CD4-positive, alpha-beta T cell treated with Interferon gamma for 1 hour (primary cell): ENCODE data around the gene FRMPD2.

Experiments used
- DNase-seq: peaks from one replicate; pipeline ENCODE4 v3.0.0-alpha.2; 2020

FRMPD2 gene

DNA sequence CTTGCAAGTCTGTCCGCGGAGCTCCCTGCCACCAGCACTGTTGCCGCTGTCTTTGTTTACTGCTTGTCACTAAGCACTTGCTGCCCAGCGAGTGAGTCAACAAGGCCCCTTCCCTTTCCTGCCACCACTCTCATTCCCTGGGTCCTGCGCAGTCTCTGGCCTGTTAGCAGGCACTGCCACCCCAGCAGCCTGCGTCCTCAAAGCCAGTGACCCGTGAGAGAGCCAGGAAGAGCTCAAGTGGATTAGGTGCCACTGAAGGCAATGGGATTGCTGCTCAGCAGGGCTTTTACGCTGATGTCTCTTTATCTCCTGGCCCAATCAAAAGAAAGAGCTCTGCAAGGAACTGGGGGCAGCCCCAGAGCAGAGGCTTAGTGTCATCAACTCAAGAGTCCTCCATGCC lies at the start of gene FRMPD2:
FRMPD2 (minus strand) TSS at position 61 of the 400 bp plus-strand sequence. CDS start 129 bp downstream, outside the sequence.
- no peak for DNase-seq

DNA sequence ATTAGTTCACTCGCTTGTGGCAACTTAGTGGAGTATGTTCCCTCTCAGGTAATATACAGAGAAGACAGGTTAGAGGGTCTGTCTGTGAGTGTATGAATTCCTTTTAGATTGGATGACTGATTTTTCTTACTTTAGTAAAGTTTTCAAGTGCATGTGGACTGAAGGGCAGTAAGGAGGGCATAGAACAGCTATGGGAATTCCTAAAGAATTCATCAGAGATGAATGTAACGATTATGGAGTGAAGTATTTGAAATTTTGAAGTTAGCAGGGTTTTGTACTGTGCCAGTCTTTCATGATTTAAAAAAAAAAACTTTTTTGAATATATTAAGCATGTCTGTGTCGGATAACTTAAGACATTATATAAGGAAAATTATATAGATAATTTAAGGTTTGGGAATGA lies 47.5 kb upstream of the FRMPD2 start:
- no peak for DNase-seq

DNA sequence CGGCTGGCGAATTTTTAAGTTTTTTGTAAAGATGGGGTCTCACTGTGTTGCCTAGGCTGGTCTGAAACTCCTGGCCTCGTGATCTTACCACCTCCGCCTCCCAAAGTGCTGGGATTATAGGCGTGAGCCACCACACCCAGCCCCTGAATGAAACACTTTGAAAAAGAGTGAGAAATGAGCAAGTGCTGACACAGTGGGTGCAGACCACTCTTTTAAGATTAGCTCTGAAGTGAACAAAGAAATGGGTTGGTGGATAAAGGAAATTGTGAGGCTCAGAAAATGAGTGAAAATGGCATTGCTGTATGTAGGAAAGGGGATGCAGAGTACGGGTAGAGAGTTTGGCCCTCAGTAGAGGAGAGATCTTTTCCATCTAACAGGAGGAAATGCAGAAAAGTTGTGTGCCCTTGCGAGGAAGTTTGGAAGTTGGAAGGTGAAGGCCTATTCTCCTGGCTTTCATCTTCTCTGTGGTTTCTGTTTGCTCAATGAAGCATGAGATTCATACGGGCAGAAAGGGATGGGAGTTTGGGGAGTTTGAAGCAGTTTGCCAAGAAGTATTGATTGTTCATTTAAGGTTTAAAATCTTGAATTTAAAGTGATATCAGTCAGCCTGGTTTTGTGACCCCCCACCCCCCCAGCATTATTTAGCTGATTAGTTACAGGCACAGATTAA lies 43.0 kb upstream of the FRMPD2 start:
- DNase-seq: no peak

GRCh38 chr10:48316236-48316635 lies 41.7 kb upstream of the FRMPD2 start:
- no peak for DNase-seq

- DNase-seq: no peak
Observed at GRCh38 chr10:48314107-48314506, 39.6 kb upstream of the FRMPD2 start.

- DNase-seq: no peak
Observed at GRCh38 chr10:48309711-48310226, 35.3 kb upstream of the FRMPD2 start.

DNA sequence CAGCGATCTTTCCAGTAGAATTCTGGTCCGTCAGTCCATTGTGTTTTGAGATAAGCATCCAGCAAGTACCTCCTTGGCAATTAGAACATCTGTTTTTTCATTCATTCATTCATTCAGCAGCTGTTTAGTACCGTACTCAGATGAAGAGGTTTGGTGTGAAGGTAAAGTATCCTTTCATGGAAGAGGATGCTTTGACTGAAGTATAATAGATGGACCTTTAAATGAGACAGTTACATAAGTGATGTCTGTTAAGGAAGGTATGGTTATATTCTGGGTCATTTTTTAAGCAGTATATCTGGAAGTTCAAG lies 33.2 kb upstream of the FRMPD2 start:
- no peak for DNase-seq

- peak; percentile 73 for DNase-seq
Observed at GRCh38 chr10:48306870-48307710, 32.6 kb upstream of the FRMPD2 start.

- DNase-seq: peak; percentile 96
Observed at GRCh38 chr10:48306265-48306869, 31.9 kb upstream of the FRMPD2 start, which contains the start of gene MAPK8. TSS of gene MAPK8 (plus strand) at chr10:48306677. CDS start at chr10:48401661, 94,984 bp downstream.

- no peak for DNase-seq
Observed at GRCh38 chr10:48305905-48306264, 31.4 kb upstream of the FRMPD2 start.

- DNase-seq: no peak
Observed at GRCh38 chr10:48302515-48303476, 28.3 kb upstream of the FRMPD2 start.

DNA sequence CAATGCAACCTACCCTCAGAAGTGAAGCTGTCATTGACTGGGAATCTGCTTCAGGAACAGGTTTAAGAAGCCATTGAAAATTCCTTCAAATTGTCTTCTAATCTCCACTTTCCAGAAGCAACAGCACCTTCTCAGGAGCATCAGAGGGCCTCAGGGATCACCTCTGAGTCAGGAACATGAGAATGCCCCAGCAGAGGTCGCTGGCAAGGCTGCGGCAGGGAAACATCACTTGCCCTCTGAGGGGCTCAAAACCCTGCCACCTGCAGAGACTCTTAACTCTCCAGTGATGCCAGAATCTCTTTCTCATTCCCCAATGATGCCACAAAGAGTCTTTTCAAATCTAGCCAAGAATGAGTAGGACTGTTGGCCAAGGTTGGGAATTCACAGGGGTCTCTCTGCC lies 26.1 kb upstream of the FRMPD2 start:
- no peak for DNase-seq

DNA sequence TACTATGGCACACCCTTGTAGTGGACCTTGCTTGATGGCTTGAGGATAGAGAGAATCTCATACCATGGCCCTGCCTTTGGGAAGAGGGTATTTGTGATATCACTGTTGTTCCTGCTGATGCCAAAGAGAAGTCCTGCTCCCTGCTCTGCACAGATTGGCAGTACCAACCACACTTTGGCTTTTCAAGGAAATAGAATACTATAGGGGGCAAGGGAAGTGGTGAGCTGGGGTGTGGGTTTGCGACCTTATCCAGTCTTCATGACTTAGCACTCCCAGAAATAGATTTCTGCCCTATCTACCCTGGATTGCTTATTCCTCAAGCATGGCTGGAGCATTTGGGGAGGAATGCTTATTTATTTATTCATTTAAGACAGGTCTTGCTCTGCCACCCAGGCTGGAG lies 25.2 kb upstream of the FRMPD2 start:
- no peak for DNase-seq

- no peak for DNase-seq
Observed at GRCh38 chr10:48299066-48299465, 24.6 kb upstream of the FRMPD2 start.

DNA sequence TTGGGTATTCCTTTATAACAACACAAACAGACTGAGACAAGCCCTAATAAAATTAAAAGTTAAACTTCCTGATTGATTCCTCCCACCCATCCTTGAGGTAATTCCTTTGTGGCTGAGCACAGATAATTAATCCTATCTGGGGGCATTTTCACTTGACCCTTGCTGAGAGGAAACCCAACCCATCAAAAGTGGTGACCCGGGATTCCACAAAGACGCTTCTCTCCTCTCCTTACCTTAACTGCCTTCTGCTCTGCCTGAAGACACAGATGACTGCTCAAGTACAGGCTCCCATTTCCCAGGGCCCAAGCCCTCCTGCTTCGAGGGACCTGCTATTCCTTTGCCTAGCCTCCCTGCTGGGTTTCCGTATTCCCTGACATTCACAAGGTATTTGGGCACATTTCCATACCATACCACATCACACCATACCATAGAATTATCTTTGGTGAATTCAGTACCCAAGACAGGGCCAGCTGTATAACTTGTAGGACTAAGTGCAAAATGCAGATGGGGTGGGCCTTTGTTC lies 22.1 kb upstream of the FRMPD2 start:
- DNase-seq: no peak

GRCh38 chr10:48294431-48294830 lies 19.9 kb upstream of the FRMPD2 start:
- DNase-seq: no peak

- DNase-seq: no peak
Observed at GRCh38 chr10:48292616-48293015, 18.1 kb upstream of the FRMPD2 start.

- DNase-seq: no peak
Observed at GRCh38 chr10:48291190-48291589, 16.7 kb upstream of the FRMPD2 start.

DNA sequence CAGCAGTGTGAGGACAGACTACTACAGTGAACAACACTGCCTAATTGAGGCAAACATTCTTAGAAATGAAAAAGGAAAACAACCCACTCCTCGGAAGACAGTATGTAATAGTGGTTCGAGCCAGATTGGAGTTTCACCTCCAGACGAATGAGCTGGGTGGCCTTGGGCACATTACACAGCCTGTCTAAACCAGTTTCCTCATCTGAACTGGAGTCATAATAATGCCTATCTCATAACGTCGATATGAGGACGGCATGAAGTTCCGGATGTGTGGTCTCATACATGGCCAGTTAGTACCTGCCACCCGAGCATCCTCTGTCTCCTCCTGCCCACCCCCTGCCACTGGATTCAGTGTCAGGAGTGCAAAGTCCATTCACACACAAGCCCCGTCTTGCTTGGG lies 15.8 kb upstream of the FRMPD2 start:
- no peak for DNase-seq

GRCh38 chr10:48289501-48290238 lies 15.2 kb upstream of the FRMPD2 start:
- peak; percentile 27 for DNase-seq

GRCh38 chr10:48288661-48289060 lies 14.2 kb upstream of the FRMPD2 start:
- no peak for DNase-seq
